Medulla oblongata (tissue), 1 donor: ENCODE measurements around the gene PALLD.
A peak's percentile ranks its signal among the peaks of the same experiment; 100 is the strongest.
"Not testable (repeated sequence)": the region's sequence is repeated elsewhere in the genome, so short reads cannot be mapped to it uniquely, and the experiment has no call there.

Experiments used
- DNase-seq: peaks from one replicate; pipeline ENCODE4 v3.0.0-alpha.2; 2015; ENCODE audit errors: extremely low spot score

PALLD gene

GRCh38 chr4:168491563-168491962, 5.3 kb upstream of the PALLD start:
- DNase-seq, result no peak

GRCh38 chr4:168498251-168498650, 1.4 kb downstream of the PALLD start:
- DNase-seq, result no peak

GRCh38 chr4:168499241-168499640, 2.4 kb downstream of the PALLD start:
- no peak for DNase-seq

GRCh38 chr4:168501407-168501806, 4.6 kb downstream of the PALLD start:
- DNase-seq, result no peak

- DNase-seq, result no peak
Observed at GRCh38 chr4:168502861-168503260, 6.0 kb downstream of the PALLD start.

GRCh38 chr4:168503652-168504362, 7.0 kb downstream of the PALLD start:
- peak; percentile 68 for DNase-seq

- DNase-seq, result no peak
Observed at GRCh38 chr4:168504526-168504925, 7.7 kb downstream of the PALLD start.

- no peak for DNase-seq
Observed at GRCh38 chr4:168506014-168506413, 9.2 kb downstream of the PALLD start.

- peak; percentile 38 for DNase-seq
Observed at GRCh38 chr4:168507178-168507815, 10.4 kb downstream of the PALLD start.

- DNase-seq, result no peak
Observed at GRCh38 chr4:168508683-168509082, 11.8 kb downstream of the PALLD start.

GRCh38 chr4:168509786-168510185, 12.9 kb downstream of the PALLD start:
- no peak for DNase-seq

GRCh38 chr4:168511780-168512489, 15.1 kb downstream of the PALLD start:
- no peak for DNase-seq

- not testable (repeated sequence) for DNase-seq
Observed at GRCh38 chr4:168513826-168514225, 17.0 kb downstream of the PALLD start.

GRCh38 chr4:168514249-168514852, 17.5 kb downstream of the PALLD start:
- DNase-seq, result peak; percentile 39

GRCh38 chr4:168515222-168516011, 18.6 kb downstream of the PALLD start:
- DNase-seq, result no peak

GRCh38 chr4:168516841-168517240, 20.0 kb downstream of the PALLD start:
- DNase-seq, result no peak

- DNase-seq, result no peak
Observed at GRCh38 chr4:168519576-168519975, 22.7 kb downstream of the PALLD start.

- DNase-seq, result no peak
Observed at GRCh38 chr4:168521721-168522120, 24.9 kb downstream of the PALLD start.

- DNase-seq, result no peak
Observed at GRCh38 chr4:168522356-168522755, 25.5 kb downstream of the PALLD start.

GRCh38 chr4:168522829-168523489, 26.1 kb downstream of the PALLD start:
- DNase-seq, result no peak

- DNase-seq, result no peak
Observed at GRCh38 chr4:168524006-168524405, 27.2 kb downstream of the PALLD start.
